Osteoblast (primary cell): Measurements from ENCODE around the gene SLC9C1. TPM values are rescaled to one million over a fixed set of nuclear protein-coding genes. Genes with fewer than 3 reads are reported as not detected.

Experiments
- DNase-seq: peaks from one replicate; pipeline ENCODE4 v3.0.0; 2011; ENCODE audit warnings: low spot score, mixed read lengths; ENCODE audit not compliant: insufficient read length; ENCODE audit errors: missing footprints
- H2AFZ ChIP-seq: 2 replicates; pipeline ENCODE4 v1.6.0; 2011; ENCODE audit warnings: mild to moderate bottlenecking, low read length
- H3K27ac ChIP-seq: 2 replicates; pipeline ENCODE4 v1.5.1; 2011; ENCODE audit warnings: mild to moderate bottlenecking, low read depth, low read length, moderate library complexity
- H3K27me3 ChIP-seq: 2 replicates; pipeline ENCODE4 v1.6.0; 2012; ENCODE audit warnings: mild to moderate bottlenecking, control low read depth, inconsistent platforms, low read length, moderate library complexity; ENCODE audit not compliant: insufficient read depth
- H3K36me3 ChIP-seq: 2 replicates; pipeline ENCODE4 v1.5.1; 2011; ENCODE audit warnings: mild to moderate bottlenecking, low read length, control low read depth, moderate library complexity; ENCODE audit not compliant: insufficient read depth
- H3K4me1 ChIP-seq: 2 replicates; pipeline ENCODE4 v1.5.1; 2011; ENCODE audit warnings: mild to moderate bottlenecking, low read length, control low read depth, moderate library complexity; ENCODE audit not compliant: insufficient read depth
- H3K4me2 ChIP-seq: 2 replicates; pipeline ENCODE4 v1.6.0; 2011; ENCODE audit warnings: mild to moderate bottlenecking, low read length; ENCODE audit not compliant: insufficient read depth
- H3K4me3 ChIP-seq: fragments of 200-600 bp; sonication (generic); 3 replicates; pipeline ENCODE4 v1.5.1; 2012; ENCODE audit warnings: mild to moderate bottlenecking, low read length, inconsistent platforms; ENCODE audit not compliant: insufficient read depth
- H3K79me2 ChIP-seq: 2 replicates; pipeline ENCODE4 v1.6.0; 2012; ENCODE audit warnings: mild to moderate bottlenecking, low read length, control low read depth, inconsistent platforms; ENCODE audit not compliant: insufficient read depth
- H3K9me3 ChIP-seq: 2 replicates; pipeline ENCODE4 v1.5.1; 2011; ENCODE audit warnings: low read depth, low read length, control low read depth
- H4K20me1 ChIP-seq: 2 replicates; pipeline ENCODE4 v1.6.0; 2012; ENCODE audit warnings: mild to moderate bottlenecking, low read length, control low read depth; ENCODE audit not compliant: insufficient read depth
- CTCF ChIP-seq: IDR thresholded peaks from 2 replicates; pipeline ENCODE4 v1.5.1; 2011; ENCODE audit warnings: mild to moderate bottlenecking, low read depth, low read length, moderate library complexity; ENCODE audit errors: extremely low read depth
- total RNA-seq: library from RNA; depleted of rRNA; stranded (reverse); fragments of >200 nt; gene quantifications from 2 replicates; pipeline ENCODE4 v1.2.3, GENCODE V29; 2012

Gene SLC9C1
- total RNA-seq, 1 donor, result not detected

DNA sequence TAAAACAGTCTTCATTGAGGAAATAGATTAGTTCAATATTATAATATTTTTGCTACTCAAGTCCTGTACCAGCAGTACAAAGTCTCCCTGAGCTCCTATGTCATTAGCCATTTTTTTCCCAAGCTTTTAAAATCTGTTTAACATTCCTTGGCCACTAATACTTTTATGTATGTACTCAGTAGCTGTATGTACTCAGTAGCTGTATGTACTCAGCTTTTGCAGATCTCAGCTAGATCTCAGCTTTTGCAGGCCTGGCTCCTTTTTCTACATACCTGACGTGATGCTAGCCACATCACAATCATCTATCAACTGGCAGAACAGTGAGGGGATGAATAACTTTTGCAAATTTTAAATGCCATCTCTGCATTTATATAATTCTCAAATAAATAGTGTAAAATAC, 13.8 kb downstream of the SLC9C1 start:
- Histone ChIP-seq H2AFZ (no peak overlapping the region), H3K79me2 (no peaks in the 10 kb centered on the region), H3K36me3 (no peaks in the 10 kb centered on the region), H3K27me3 (peaks cover 18% of the 10 kb centered on the region), H3K4me3 (no peak overlapping the region), H3K4me2 (no peak overlapping the region), H3K4me1 (no peaks in the 10 kb centered on the region), H3K9me3 (no peaks in the 10 kb centered on the region), H3K27ac (no peak overlapping the region), H4K20me1 (no peaks in the 10 kb centered on the region)
- TF ChIP-seq CTCF, result no peak
- DNase-seq, result no peak

GRCh38 chr3:112273536-112273935, 20.5 kb downstream of the SLC9C1 start:
- Histone ChIP-seq H3K79me2 (no peaks in the 10 kb centered on the region), H3K27ac (no peak overlapping the region), H3K4me1 (no peaks in the 10 kb centered on the region), H3K4me3 (no peak overlapping the region), H3K36me3 (no peaks in the 10 kb centered on the region), H4K20me1 (no peaks in the 10 kb centered on the region), H3K9me3 (no peaks in the 10 kb centered on the region), H2AFZ (no peak overlapping the region), H3K4me2 (no peak overlapping the region), H3K27me3 (peaks cover 4% of the 10 kb centered on the region)
- no peak for TF ChIP-seq CTCF
- no peak for DNase-seq

- Histone ChIP-seq H3K4me3 (no peak overlapping the region), H3K4me1 (no peaks in the 10 kb centered on the region), H3K27ac (no peak overlapping the region), H3K36me3 (no peaks in the 10 kb centered on the region), H3K4me2 (no peak overlapping the region), H3K27me3 (peaks cover 3% of the 10 kb centered on the region), H2AFZ (no peak overlapping the region), H4K20me1 (no peaks in the 10 kb centered on the region), H3K9me3 (no peaks in the 10 kb centered on the region), H3K79me2 (no peaks in the 10 kb centered on the region)
- DNase-seq, result no peak
- no peak for TF ChIP-seq CTCF
These were observed 32.3 kb downstream of the SLC9C1 start for GRCh38 chr3:112261742-112262141.

DNA sequence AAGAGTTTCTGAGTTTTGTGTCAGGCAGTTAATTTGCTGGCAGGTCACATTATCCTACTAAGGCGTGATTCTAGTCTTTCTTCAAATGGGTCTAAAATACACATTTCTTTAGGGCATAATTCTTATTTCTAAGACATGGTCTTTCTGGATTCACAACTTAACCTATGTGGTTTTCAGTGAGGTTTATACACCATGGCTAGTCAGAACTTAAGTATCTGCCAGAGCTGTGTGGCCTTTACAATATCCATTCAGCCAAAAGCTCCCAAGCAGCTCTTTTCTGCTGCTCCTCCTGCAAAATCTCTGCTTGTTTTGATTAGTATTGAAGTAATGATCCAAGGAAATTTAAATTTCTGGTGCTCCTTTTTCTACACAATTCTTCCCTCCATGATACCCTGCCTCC, 33.5 kb downstream of the SLC9C1 start:
- no peaks in the 10 kb centered on the region for H3K36me3 ChIP-seq
- no peak overlapping the region for H3K4me2 ChIP-seq
- no peaks in the 10 kb centered on the region for H3K4me1 ChIP-seq
- H4K20me1 ChIP-seq, result no peaks in the 10 kb centered on the region
- H2AFZ ChIP-seq, result no peak overlapping the region
- no peak for DNase-seq
- TF ChIP-seq CTCF, result no peak
- no peak overlapping the region for H3K4me3 ChIP-seq
- H3K79me2 ChIP-seq, result no peaks in the 10 kb centered on the region
- H3K27me3 ChIP-seq, result peaks cover 3% of the 10 kb centered on the region
- H3K9me3 ChIP-seq, result no peaks in the 10 kb centered on the region
- H3K27ac ChIP-seq, result no peak overlapping the region
